NCI-H82 (cell line): ENCODE results near the gene SLC18B1.
"Not testable (repeated sequence)": the region's sequence is repeated elsewhere in the genome, so short reads cannot be mapped to it uniquely, and the experiment has no call there.

Experiments used
- DNase-seq: peaks from one replicate; lab custom pipeline; 2025; lab: John Stamatoyannopoulos, UW

SLC18B1 gene

GRCh38 chr6:132798869-132799538 lies 567 bp upstream of the SLC18B1 start:
- DNase-seq = peak; percentile 85

GRCh38 chr6:132795461-132795860 lies 3.0 kb downstream of the SLC18B1 start:
- DNase-seq = no peak

GRCh38 chr6:132792510-132792909 lies 5.9 kb downstream of the SLC18B1 start:
- no peak for DNase-seq

- DNase-seq = no peak
Measured at GRCh38 chr6:132790450-132790849, 8.0 kb downstream of the SLC18B1 start.

GRCh38 chr6:132789396-132789776 lies 9.1 kb downstream of the SLC18B1 start:
- DNase-seq = no peak

GRCh38 chr6:132788658-132789395 lies 9.6 kb downstream of the SLC18B1 start:
- DNase-seq = no peak

GRCh38 chr6:132785936-132786335 lies 12.5 kb downstream of the SLC18B1 start:
- no peak for DNase-seq

- DNase-seq = no peak
Measured at GRCh38 chr6:132780770-132781371, 17.6 kb downstream of the SLC18B1 start.

- not testable (repeated sequence) for DNase-seq
Measured at GRCh38 chr6:132777881-132778280, 20.6 kb downstream of the SLC18B1 start.

GRCh38 chr6:132768051-132768517 lies 30.4 kb downstream of the SLC18B1 start:
- peak; percentile 55 for DNase-seq

GRCh38 chr6:132765560-132765959 lies 32.9 kb downstream of the SLC18B1 start:
- DNase-seq = no peak

GRCh38 chr6:132764370-132764769 lies 34.1 kb downstream of the SLC18B1 start:
- DNase-seq = no peak

- DNase-seq = no peak
Measured at GRCh38 chr6:132763269-132763668, 35.2 kb downstream of the SLC18B1 start.

GRCh38 chr6:132760256-132760655 lies 38.2 kb downstream of the SLC18B1 start:
- DNase-seq = no peak

- no peak for DNase-seq
Measured at GRCh38 chr6:132758689-132759088, 39.7 kb downstream of the SLC18B1 start.

GRCh38 chr6:132752255-132752654 lies 46.2 kb downstream of the SLC18B1 start:
- DNase-seq = no peak

- no peak for DNase-seq
Measured at GRCh38 chr6:132751828-132752227, 46.6 kb downstream of the SLC18B1 start.

GRCh38 chr6:132751306-132751705 lies 47.1 kb downstream of the SLC18B1 start:
- no peak for DNase-seq

- DNase-seq = no peak
Measured at GRCh38 chr6:132750455-132751248, 47.8 kb downstream of the SLC18B1 start.

GRCh38 chr6:132749111-132749510 lies 49.3 kb downstream of the SLC18B1 start:
- DNase-seq = no peak

- DNase-seq = no peak
Measured at GRCh38 chr6:132748446-132748845, 50.0 kb downstream of the SLC18B1 start.

- no peak for DNase-seq
Measured at GRCh38 chr6:132746048-132746447, 52.4 kb downstream of the SLC18B1 start.
